Fibroblast of the conjunctiva (primary cell): ENCODE measurements around the gene POLR2H.
A peak's percentile ranks its signal among the peaks of the same experiment; 100 is the strongest.

ENCODE experiments used
- DNase-seq: peaks from one replicate; pipeline ENCODE4 v3.0.0-alpha.2; 2010; ENCODE audit warnings: low read depth

The POLR2H gene

DNA sequence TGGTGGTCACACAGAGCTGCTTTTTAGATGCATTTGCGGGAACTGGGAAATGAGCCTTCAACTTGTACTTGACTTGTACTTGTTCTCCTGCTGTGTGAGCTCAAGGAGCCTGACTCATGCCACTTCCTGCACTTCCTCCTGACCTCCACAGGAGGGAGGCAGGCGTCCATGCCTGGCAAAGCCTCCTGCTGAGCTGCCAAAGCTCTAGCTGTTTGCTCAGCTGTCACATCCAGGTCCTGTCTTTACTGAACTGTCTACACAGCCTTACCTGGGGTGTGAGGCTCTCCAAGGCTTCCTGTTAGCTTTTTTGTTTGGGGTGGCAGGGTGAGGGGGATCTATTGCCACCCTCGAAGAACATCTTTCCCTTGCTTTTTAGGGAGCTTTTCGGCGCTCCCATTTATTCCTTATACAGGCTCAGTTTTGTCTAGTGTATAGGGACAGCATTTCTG, 10.1 kb downstream of the POLR2H start:
- peak; percentile 85 for DNase-seq

DNA sequence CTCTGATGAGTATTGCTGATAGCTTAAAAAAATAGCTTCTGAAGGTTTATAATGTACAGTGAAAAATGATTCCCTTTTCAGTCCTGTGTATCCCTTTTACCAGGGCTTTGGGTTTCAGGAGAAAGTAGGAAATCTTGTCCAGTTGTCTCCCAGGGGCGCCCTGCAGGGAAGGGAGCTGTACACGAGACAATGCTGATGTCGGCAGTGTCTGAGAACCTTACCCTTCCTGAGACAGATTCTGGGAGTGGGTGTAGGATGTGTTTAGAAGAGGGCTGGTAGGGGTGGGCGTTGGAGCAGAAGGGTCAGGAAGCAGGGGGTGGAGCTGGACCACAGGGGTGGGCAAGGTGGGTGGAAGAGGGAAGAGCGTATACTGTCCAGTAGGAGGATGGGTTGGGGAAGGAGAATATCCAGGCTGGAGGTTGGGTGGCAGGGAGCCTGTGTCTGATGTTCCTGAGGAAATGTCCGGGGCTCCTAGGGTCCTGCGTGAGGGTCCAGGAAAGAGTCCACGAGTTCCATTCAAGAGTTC, 10.8 kb downstream of the POLR2H start:
- no peak for DNase-seq

DNA sequence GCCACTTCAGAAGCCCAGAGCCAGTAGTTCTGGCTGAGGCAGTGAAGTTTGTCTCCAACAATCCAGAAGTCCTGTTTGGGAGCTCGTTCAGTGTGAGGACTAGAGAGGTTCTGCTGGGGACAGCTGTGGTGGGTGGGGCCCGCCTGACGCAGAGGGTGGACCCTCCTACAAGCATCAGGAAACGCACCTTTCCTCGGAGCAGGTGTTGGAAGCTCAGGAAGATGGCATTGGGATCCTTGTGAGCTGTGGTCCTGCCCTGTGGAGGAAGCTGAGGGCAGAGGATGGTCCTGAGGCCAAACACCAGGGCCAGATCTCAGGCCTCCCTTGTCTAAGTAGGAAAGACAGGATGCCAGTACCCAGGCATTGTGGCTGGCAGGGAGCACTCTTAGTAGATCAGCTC, 11.4 kb downstream of the POLR2H start:
- no peak for DNase-seq

DNA sequence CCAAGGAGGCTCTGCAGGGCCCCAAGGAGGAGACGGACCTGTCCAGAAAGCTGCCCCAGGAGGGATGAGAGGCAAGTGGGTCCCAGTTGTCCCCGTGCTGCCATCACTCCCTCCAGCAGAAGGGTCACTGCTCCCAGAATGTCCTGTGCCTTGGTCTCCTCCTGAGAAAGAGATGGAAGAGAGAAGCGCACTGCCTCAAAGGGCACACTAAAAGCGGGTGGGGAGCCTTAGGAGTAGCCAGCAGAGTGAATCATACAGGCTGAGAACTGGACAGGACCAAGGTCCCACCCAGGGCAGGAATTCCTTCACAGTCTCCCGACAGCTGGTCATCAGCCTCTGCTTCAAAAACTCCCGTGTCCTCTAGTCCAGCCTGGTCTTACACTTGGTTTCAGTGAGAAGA, 11.9 kb downstream of the POLR2H start:
- no peak for DNase-seq

DNA sequence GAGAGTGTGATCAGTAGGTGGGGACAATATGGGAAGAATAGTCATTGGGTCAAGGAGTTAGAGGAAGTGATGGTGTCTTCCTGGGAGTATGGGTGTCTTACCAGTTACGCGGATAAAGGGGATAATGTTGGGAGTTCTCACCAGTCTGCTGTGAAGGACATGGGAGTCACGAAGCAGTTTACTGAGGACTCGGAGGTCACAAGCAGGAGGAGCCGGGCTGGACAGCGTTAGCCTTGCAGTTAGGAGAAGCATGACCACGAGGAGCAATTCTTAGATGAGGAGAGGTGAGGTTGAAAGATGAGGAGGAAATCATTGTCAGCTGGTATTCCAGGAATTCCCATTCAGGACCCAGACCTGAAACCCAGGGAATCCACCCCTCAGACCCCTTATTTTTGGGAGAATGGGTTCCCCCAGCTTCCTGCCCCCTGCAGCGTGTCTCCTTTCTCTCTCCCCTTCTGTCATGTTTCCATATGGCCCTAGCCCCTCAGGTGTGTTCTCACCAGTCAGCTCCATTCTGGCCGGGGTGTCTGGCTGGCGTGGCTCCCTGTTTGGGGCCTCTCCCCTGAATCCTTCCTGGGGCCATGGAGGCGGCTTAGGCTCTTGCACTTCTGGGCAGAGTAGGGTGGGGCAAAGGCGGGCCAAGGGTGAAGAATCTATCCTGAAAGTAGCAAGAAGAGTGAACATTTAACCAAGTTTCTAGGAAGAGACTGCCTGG, 14.4 kb downstream of the POLR2H start:
- no peak for DNase-seq

DNA sequence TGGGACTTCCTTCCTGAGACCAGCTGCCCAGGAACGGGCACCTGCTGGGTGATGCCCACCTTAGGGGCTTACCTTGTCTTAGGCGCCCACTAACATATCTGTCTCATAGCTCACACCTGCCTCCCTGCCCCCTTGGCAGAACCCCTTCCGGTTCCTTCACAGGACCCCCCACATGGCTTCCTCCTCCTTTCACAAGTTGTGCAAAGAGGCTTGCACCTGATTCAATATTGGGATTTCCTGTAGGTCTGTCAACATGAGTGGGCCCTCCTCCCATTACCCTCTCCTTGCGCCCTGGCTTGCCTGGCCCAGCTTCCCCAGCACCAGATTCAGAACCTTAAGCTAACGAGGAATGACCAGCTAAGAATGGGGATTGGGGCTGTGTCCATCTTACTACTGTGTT, 15.9 kb downstream of the POLR2H start:
- DNase-seq, result no peak

DNA sequence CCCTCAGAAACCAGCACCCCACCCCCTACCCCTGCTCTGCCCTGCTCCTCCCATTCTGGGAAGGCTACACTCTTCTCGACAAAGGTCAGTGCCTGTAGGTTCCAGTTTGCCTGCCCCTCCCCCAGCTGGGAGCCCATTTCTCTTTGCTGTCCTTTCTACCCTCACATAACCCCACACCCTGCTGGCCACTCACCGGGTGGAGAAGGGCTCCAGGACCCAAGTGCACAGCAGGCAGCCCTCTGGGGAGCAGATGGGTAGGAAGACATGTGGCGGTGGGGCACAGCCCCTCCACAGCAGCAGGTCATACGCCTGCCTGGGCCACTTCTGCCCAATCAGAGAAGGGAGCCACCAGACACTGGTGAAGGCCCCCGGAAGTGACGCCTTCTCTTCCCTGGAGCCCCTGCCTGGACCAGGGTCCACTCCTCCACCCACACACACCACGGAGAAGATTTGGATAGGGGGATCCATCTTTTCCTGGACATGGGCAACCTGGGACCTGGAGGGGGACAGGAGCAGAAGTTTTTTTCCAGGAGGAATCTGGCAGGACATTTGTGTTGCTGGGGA, 16.5 kb downstream of the POLR2H start, which contains the start of gene THPO:
TSS of gene THPO (minus strand) at position 326 of the 564 bp plus-strand sequence. CDS start 1,948 bp downstream, outside the sequence.
- DNase-seq, result no peak

DNA sequence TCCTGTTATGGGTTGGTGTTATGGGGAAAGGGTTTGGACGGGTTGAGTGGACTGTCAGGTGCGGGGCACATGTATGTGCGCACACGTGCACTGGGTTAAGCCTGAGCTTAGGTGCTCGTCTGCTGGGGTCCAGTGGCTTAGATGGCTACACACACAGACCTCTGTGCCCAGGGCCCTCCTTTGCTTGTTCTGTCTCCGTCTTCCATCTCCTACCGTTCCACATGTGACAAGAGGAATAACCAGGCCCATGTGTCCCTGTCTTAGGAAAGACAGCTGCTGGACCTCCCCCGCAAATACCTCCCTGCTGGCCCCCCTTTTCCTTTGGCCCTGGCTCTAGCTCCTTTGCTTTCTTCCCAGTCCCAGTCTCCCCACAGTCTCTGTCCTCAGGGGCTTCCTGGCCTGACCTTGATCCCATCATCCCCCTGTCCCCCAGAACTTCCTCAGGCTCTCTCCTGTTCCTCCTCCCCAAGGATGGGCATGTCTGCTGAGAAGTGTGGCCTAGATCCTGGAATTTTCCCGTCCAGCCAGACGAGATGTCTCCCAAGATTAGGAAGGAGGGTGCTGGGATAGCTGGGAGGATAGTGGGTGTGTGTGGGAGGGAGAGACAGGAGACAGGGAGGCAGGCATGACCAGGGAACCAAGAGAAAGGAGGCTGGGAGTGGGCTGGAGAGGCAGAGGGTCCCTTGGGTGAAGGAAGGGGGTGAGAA, 17.3 kb downstream of the POLR2H start:
- DNase-seq, result no peak

DNA sequence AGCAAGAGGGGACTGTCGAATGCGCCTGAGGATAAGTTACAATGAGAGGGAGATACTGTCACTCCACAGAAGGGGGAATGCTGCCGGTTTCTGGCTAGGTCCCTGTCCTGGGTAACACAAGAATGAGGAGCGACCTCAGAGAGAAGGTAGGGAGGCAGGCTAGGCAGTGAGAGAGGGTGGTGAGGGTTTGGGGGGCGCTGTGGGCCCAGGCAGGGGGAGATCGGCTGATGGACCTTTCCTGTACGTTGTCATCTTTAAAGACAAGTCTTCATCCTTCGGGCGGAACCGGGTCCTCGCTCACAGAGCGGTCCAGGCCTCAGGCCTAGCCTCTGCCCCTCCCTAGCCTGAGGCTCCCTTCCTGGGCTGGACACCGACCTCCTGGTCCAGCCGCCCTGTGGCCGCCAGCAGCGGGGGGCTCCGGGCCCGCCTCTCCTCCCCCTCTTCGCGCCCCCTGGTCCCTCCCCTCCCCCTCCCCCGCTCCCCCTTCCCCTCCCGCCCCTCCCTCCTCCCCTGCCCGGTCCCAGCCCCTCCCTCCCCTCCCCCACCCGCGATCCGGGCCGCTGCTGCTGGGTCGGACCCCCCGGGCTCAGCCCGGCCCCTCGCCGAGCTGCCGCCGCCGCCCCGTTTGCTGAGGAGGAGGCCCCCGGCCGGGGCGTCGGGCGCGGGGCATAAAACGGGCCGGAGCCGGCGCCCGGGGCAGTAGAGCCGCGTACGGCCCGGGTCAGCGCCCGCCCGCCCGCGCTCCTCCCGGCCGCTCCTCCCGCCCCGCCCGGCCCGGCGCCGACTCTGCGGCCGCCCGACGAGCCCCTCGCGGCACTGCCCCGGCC, 18.1 kb downstream of the POLR2H start, which contains the start of gene CHRD:
TSS of gene CHRD (plus strand) at position 697 of the 827 bp plus-strand sequence. CDS start 265 bp downstream, outside the sequence.
- DNase-seq, result no peak

DNA sequence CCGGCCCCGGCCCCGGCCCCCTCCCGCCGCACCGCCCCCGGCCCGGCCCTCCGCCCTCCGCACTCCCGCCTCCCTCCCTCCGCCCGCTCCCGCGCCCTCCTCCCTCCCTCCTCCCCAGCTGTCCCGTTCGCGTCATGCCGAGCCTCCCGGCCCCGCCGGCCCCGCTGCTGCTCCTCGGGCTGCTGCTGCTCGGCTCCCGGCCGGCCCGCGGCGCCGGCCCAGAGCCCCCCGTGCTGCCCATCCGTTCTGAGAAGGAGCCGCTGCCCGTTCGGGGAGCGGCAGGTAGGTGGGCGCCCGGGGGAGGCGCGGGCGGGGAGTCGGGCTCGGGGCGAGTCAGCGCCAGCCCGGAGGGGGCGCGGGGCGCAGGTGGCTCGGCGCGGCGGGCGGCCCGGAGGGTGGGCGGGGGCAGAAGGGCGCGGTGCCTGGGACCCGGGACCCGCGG, 18.7 kb downstream of the POLR2H start:
- DNase-seq, result no peak

DNA sequence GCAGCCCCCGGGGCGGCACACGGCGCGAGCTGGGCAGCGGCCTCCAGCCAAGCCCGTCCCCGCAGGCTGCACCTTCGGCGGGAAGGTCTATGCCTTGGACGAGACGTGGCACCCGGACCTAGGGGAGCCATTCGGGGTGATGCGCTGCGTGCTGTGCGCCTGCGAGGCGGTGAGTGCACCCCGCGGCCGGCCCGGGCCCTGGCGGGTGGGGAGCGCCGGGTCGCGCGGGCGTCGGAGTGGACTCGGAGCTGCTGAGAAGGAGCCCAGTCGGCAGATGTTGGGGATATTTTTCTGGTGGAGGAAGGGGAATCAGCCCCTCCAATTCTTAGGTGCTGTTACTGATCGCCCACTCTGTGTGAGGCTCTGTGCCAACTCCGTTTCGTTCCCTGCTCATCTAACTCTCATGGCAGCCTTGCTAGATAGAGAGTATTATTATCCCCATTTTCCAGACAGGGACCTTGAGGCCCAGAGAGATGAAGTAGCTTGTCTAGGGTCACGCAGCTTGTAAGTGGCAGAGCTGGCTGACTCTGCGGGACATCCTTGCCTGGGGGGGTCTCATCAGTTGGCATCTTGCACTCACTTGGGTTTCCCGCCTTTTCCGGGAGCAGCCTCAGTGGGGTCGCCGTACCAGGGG, 19.2 kb downstream of the POLR2H start:
- no peak for DNase-seq

DNA sequence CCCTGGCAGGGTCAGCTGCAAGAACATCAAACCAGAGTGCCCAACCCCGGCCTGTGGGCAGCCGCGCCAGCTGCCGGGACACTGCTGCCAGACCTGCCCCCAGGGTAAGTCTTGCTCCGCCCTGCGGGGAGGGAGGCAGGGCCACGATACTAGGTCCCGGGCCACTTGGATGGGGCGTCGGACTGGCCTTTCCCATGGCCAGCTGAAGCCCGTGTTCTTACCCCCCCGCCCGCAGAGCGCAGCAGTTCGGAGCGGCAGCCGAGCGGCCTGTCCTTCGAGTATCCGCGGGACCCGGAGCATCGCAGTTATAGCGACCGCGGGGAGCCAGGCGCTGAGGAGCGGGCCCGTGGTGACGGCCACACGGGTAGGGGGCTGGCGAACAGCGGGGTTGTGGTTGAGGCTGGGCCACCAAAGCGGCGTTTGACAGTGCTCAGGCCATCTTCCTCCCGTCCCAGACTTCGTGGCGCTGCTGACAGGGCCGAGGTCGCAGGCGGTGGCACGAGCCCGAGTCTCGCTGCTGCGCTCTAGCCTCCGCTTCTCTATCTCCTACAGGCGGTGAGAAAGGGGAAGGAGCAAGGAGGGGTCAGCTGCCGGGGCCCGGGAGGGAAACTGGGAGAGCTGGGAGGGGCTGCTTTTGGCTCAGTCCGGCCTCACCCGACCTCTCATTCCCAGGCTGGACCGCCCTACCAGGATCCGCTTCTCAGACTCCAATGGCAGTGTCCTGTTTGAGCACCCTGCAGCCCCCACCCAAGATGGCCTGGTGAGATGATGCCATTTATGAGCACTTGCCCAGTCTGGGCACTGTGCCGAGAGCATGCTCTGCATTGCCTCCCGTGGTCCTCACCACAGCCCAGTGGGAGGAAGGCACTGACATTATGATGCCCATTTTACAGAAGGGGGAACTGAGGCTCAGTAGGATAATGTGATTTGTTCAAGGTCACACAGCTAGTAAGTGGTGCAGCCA, 20.0 kb downstream of the POLR2H start:
- DNase-seq, result no peak

DNA sequence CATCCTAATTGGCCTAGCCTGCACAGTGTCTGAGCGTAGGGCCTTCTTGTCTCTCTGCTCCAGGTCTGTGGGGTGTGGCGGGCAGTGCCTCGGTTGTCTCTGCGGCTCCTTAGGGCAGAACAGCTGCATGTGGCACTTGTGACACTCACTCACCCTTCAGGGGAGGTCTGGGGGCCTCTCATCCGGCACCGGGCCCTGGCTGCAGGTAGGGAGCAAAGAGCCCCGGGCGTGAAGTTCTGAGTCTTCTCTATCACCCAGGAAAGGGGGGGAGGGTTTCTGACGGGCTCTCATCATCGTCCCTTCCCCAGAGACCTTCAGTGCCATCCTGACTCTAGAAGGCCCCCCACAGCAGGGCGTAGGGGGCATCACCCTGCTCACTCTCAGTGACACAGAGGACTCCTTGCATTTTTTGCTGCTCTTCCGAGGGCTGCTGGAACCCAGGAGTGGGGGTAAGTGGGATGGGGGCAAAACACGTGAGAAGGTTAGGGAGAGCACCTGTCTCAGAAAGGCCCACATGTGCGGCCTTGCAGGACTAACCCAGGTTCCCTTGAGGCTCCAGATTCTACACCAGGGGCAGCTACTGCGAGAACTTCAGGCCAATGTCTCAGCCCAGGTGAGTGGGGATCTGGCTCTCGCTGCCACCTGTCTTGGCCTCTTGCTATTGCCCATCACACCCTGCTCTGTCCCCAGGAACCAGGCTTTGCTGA, 21.0 kb downstream of the POLR2H start:
- DNase-seq, result no peak

DNA sequence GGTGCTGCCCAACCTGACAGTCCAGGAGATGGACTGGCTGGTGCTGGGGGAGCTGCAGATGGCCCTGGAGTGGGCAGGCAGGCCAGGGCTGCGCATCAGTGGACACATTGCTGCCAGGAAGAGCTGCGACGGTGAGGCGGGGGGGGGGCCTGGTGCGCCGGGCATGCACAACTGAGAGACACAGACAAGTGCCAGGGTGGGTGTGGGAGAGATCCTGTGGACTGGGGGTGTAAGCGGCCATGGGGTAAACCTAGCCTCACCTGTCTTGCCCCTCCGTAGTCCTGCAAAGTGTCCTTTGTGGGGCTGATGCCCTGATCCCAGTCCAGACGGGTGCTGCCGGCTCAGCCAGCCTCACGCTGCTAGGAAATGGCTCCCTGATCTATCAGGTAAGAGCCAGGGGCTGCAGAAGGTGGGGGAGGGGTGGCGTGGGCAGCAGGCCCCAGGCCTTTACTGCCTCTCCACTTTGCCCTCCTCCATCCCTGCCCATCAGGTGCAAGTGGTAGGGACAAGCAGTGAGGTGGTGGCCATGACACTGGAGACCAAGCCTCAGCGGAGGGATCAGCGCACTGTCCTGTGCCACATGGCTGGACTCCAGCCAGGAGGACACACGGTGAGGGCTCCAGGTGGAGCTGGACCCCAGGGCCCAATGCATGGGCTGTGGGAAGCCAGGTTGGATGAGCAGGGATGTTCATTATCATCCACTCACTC, 21.7 kb downstream of the POLR2H start:
- DNase-seq, result no peak

DNA sequence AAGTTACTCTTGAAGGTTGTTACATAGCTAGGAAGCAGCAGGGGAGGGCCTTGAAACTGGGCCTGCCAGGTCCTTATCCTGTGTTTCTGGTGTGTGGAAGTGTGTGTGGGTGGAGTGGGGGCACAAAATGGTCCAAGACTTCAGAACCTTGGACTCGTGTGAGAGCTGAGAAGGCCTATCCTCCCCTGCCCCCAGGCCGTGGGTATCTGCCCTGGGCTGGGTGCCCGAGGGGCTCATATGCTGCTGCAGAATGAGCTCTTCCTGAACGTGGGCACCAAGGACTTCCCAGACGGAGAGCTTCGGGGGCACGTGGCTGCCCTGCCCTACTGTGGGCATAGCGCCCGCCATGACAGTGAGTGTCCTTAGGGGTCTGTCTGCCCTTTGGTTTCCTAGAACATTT, 22.8 kb downstream of the POLR2H start:
- DNase-seq, result no peak

DNA sequence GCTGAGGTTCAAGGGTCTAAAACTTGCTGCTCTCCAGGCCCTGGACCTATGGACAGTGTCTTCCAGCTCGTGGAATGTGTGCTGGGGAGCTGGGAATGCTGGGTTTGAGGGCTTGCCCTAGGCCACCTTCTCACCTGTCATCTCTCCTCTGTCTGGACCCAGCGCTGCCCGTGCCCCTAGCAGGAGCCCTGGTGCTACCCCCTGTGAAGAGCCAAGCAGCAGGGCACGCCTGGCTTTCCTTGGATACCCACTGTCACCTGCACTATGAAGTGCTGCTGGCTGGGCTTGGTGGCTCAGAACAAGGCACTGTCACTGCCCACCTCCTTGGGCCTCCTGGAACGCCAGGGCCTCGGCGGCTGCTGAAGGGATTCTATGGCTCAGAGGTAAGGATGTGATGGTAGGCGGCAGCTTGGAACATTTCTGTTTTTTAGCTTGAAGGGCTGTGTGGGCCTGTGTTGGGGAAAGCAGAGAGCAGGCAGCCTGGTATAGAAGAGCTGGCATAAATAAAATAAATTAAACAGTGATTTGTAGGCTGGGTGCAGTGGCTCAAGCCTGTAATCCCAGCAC, 23.4 kb downstream of the POLR2H start:
- DNase-seq, result no peak

DNA sequence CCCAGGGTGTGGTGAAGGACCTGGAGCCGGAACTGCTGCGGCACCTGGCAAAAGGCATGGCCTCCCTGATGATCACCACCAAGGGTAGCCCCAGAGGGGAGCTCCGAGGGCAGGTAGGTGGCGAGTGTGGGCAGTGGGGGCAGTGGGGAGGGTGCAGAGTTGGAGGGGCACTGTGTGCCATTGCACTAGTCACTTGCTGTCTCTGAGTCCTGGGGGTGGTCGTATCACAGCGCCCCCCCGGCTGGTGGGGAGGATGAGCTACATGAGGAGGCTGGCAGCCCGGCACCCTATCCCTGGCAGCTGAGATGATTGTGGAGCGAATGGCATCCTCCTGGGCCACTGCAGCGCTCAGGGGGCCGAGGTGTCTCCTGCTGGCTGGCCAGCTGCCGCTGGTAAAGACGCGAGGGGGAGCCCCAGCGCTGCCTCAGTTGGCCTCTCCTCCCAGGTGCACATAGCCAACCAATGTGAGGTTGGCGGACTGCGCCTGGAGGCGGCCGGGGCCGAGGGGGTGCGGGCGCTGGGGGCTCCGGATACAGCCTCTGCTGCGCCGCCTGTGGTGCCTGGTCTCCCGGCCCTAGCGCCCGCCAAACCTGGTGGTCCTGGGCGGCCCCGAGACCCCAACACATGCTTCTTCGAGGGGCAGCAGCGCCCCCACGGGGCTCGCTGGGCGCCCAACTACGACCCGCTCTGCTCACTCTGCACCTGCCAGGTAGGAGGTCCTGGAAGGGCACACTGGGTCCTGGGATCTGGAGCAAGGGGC, 24.7 kb downstream of the POLR2H start:
- no peak for DNase-seq
